GM12801 (cell line): ENCODE data around the gene SEMA3C.

Experiments used
- TF ChIP-seq, protein P1 (sequence below): IDR thresholded peaks from one replicate; pipeline ENCODE4 v1.5.1; 2011; ENCODE audit warnings: control low read depth; ENCODE audit not compliant: insufficient read length; ENCODE audit errors: extremely low read depth

SEMA3C gene

GRCh38 chr7:80825499-80825898 is 93.4 kb downstream of the SEMA3C start:
- TF ChIP-seq, protein P1, sequence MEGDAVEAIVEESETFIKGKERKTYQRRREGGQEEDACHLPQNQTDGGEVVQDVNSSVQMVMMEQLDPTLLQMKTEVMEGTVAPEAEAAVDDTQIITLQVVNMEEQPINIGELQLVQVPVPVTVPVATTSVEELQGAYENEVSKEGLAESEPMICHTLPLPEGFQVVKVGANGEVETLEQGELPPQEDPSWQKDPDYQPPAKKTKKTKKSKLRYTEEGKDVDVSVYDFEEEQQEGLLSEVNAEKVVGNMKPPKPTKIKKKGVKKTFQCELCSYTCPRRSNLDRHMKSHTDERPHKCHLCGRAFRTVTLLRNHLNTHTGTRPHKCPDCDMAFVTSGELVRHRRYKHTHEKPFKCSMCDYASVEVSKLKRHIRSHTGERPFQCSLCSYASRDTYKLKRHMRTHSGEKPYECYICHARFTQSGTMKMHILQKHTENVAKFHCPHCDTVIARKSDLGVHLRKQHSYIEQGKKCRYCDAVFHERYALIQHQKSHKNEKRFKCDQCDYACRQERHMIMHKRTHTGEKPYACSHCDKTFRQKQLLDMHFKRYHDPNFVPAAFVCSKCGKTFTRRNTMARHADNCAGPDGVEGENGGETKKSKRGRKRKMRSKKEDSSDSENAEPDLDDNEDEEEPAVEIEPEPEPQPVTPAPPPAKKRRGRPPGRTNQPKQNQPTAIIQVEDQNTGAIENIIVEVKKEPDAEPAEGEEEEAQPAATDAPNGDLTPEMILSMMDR: no peak

DNA sequence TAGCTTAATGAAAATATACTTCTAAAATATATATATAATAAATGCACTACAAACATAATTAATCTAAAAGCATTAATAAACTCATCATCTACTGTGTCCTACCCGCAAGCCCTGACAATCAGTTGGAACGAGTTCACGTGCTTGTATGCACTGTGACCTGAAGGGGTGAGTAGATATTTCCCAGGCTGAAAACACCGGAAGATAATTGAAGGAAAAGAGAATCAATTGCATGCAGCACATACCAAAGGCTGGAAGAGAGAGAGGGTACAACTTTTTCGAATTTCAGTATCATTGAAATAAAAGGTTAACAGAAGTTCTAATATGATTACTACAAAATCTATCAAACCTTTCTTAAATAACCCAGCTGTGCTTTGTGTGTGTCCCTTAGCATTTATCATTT is 94.6 kb downstream of the SEMA3C start:
- TF ChIP-seq, protein P1: no peak

- TF ChIP-seq, protein P1: no peak
Observed at GRCh38 chr7:80823057-80823456, 95.8 kb downstream of the SEMA3C start.

GRCh38 chr7:80821771-80822319 is 97.0 kb downstream of the SEMA3C start:
- TF ChIP-seq, protein P1: no peak

DNA sequence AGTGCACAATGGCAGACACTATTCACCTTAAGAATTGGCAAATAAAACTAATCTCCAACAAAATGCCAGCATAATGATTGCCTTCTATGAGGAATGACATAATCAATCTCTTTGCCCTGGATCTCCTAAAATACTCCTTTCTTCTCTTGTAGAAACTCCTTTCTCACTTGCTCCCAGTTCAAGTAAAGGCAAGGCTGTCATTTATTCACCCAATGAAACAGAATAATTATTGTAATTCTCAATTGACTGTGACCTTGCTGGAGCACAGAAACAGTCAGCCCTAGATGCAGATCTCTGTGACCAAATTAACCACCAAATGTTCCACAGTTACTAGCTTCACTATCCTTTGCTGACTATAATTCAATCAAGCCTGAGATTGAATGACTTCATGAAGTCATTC is 99.3 kb downstream of the SEMA3C start:
- TF ChIP-seq, protein P1: no peak

GRCh38 chr7:80818181-80818580 is 100.7 kb downstream of the SEMA3C start:
- TF ChIP-seq, protein P1: no peak

DNA sequence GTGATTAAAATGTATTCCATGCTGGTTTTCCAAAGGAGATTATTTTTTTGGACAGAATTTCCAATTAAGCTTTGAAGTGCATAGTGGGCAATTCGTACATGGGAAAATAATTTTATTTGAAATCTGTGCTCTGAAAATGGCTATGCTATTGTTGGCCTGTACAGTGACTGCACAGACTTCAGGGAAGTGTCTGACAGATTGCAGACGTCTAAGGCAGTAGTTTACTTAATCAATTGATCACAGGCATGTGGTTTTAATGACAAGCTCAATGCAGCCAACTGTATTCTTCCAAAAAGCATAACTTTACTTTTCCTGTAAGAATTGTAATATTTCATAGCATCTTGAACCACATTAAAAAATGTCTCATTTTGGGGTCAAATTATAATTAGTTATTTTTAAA is 102.0 kb downstream of the SEMA3C start:
- TF ChIP-seq, protein P1: no peak
